HTERT RPE-1 (cell line): ENCODE results near the gene CBFA2T3.

Experiments used
- in situ Hi-C: fragments of 300-500 bp; cut with MboI; formaldehyde crosslinking; loops from 4 replicates; pipeline ENCODE4 v1.14.3; 2020; ENCODE audit warnings: low sequenced_read_pairs

The CBFA2T3 gene

GRCh38 chr16:88999457-89000206, 22.6 kb upstream of the CBFA2T3 start:
- in situ Hi-C loops: no loop called here

- in situ Hi-C loops: no loop called here
Measured at GRCh38 chr16:88995746-88996535, 18.9 kb upstream of the CBFA2T3 start.

- in situ Hi-C loops: no loop called here
Measured at GRCh38 chr16:88995194-88995593, 18.2 kb upstream of the CBFA2T3 start.

GRCh38 chr16:88994695-88995094, 17.7 kb upstream of the CBFA2T3 start:
- in situ Hi-C loops: no loop called here

- in situ Hi-C loops: no loop called here
Measured at GRCh38 chr16:88993946-88994600, 17.1 kb upstream of the CBFA2T3 start.

- in situ Hi-C loops: no loop called here
Measured at GRCh38 chr16:88993166-88993761, 16.3 kb upstream of the CBFA2T3 start.

GRCh38 chr16:88992351-88993165, 15.6 kb upstream of the CBFA2T3 start:
- in situ Hi-C loops: no loop called here

GRCh38 chr16:88991813-88992350, 14.9 kb upstream of the CBFA2T3 start:
- in situ Hi-C loops: no loop called here

- in situ Hi-C loops: no loop called here
Measured at GRCh38 chr16:88989852-88990547, 13.0 kb upstream of the CBFA2T3 start.

- in situ Hi-C loops: no loop called here
Measured at GRCh38 chr16:88988980-88989811, 12.2 kb upstream of the CBFA2T3 start.

- in situ Hi-C loops: no loop called here
Measured at GRCh38 chr16:88985521-88985920, 8.5 kb upstream of the CBFA2T3 start.

GRCh38 chr16:88983771-88984687, 7.0 kb upstream of the CBFA2T3 start:
- in situ Hi-C loops: no loop called here

- in situ Hi-C loops: no loop called here
Measured at GRCh38 chr16:88983165-88983564, 6.2 kb upstream of the CBFA2T3 start.

- in situ Hi-C loops: no loop called here
Measured at GRCh38 chr16:88982286-88983084, 5.5 kb upstream of the CBFA2T3 start.

- in situ Hi-C loops: no loop called here
Measured at GRCh38 chr16:88979353-88980015, 2.5 kb upstream of the CBFA2T3 start.

GRCh38 chr16:88978608-88979346, 1.8 kb upstream of the CBFA2T3 start:
- in situ Hi-C loops: no loop called here
